GM13977 (cell line): ENCODE data around the gene TSHZ2.
"Not testable (repeated sequence)": the region's sequence is repeated elsewhere in the genome, so short reads cannot be mapped to it uniquely, and the experiment has no call there.

Source experiments
- DNase-seq: peaks from one replicate; pipeline ENCODE4 v3.0.0; 2012; ENCODE audit warnings: low spot score
- CTCF ChIP-seq: IDR thresholded peaks from 2 replicates; pipeline ENCODE4 v1.5.1; 2012; ENCODE audit warnings: mild to moderate bottlenecking, control low read depth; ENCODE audit not compliant: insufficient read depth; ENCODE audit errors: extremely low read depth, missing control alignments
- in situ Hi-C: fragments of 300-500 bp; cut with MboI; formaldehyde crosslinking; loops from one replicate; pipeline ENCODE4 v1.12.0; 2022; ENCODE audit warnings: low sequenced_read_pairs, low pct_unique_long_range_greater_than_20kb, mixed read lengths, inconsistent platforms; ENCODE audit not compliant: unreplicated experiment

Gene TSHZ2

DNA sequence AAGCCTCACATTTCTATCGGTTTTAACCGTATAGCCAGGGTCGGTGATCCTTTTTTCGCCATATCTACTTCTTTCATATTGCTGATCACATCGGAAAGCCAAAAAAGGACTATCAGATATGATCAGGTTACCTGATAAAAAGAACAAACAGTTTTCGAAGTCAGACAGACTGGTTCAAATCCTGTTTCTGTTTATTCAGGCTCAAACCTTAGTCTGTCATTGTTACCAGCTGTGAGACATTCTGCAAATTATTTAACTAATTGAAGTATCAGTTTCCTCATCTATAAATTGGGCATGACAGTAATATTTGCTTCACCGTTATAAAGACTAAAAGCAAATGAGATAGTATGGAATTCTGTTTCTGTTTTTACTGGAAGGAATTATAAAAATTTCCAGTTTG, 111.3 kb downstream of the TSHZ2 start:
- no peak for TF ChIP-seq CTCF
- DNase-seq, result no peak
- in situ Hi-C loops, result no loop called here

GRCh38 chr20:53084408-53084997, 112.3 kb downstream of the TSHZ2 start:
- TF ChIP-seq CTCF, result no peak
- DNase-seq, result no peak
- in situ Hi-C loops, result no loop called here

GRCh38 chr20:53085720-53086119, 113.6 kb downstream of the TSHZ2 start:
- in situ Hi-C loops, result no loop called here
- no peak for DNase-seq
- no peak for TF ChIP-seq CTCF

- no peak for TF ChIP-seq CTCF
- DNase-seq, result no peak
- in situ Hi-C loops, result no loop called here
Observed at GRCh38 chr20:53087037-53087777, 115.0 kb downstream of the TSHZ2 start.

GRCh38 chr20:53088786-53089185, 116.6 kb downstream of the TSHZ2 start:
- no peak for DNase-seq
- in situ Hi-C loops, result no loop called here
- TF ChIP-seq CTCF, result no peak

- in situ Hi-C loops, DNase-seq: not testable (repeated sequence)
Observed at GRCh38 chr20:53089851-53090250, 117.7 kb downstream of the TSHZ2 start.

DNA sequence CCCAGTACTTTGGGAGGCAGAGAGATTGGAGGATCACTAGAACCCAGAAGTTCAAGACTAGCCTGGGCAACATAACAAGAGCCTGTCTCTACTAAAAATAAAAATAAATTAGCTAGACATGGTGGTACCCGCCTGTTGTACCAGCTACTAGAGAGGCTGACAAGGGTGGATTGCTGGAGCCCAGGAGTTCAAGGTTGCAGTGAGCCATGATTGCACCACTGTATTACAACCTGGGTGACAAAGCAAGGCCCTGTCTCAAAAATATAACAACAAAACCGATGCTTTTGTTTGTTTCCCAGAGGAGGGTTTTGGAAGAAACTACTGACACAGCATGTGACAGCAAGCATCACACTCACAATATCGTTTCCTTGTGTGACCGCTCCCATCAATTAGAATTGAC, 119.6 kb downstream of the TSHZ2 start:
- no peak for TF ChIP-seq CTCF
- in situ Hi-C loops, result no loop called here
- DNase-seq, result no peak
